22Rv1 (cell line): ENCODE data around the gene ARF3.
"Not testable (repeated sequence)": the region's sequence is repeated elsewhere in the genome, so short reads cannot be mapped to it uniquely, and the experiment has no call there.

ENCODE experiments used
- H3K27ac ChIP-seq: fragments of 450-650 bp; 2 replicates; pipeline ENCODE4 v1.5.1; 2017
- CTCF ChIP-seq: fragments of 450-650 bp; IDR thresholded peaks from 2 replicates; pipeline ENCODE4 v1.5.1; 2017; ENCODE audit warnings: mild to moderate bottlenecking
- ZFX ChIP-seq: fragments of 450-650 bp; IDR thresholded peaks from 2 replicates; pipeline ENCODE4 v1.6.1; 2017; ENCODE audit warnings: antibody characterized with exemption, borderline replicate concordance

The ARF3 gene

GRCh38 chr12:48917857-48918537 is 39.3 kb downstream of the ARF3 start:
- no peak overlapping the region for H3K27ac ChIP-seq
- TF ChIP-seq CTCF, result no peak
- TF ChIP-seq ZFX, result no peak

DNA sequence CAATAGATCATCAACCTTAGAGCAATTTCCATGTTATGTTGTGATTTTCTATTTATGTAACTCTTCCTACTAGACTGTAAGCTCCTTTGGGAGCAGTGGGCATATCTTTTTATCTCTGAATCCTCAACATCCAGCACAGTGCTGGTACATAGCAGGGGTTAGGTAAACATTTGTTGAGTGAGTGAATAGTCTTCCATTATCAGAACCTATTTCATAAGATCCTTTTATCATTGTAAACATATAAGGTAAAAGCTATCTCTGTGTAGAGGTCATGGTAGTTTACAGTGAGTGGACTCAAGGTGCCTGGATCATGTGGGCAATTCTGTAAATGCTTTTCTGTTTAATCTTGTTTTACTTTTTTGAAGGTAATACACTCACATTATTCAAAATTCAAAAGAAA is 47.1 kb downstream of the ARF3 start:
- no peak overlapping the region for H3K27ac ChIP-seq
- no peak for TF ChIP-seq CTCF
- TF ChIP-seq ZFX, result no peak

- H3K27ac ChIP-seq, result not testable (repeated sequence)
These were observed 47.6 kb downstream of the ARF3 start for GRCh38 chr12:48909698-48910097.

- TF ChIP-seq ZFX (no peak), CTCF (no peak)
- no peak overlapping the region for H3K27ac ChIP-seq
These were observed 50.0 kb downstream of the ARF3 start for GRCh38 chr12:48907245-48907644.

- no peak overlapping the region for H3K27ac ChIP-seq
- no peak for TF ChIP-seq ZFX
- TF ChIP-seq CTCF, result peak; percentile 93
These were observed 53.3 kb downstream of the ARF3 start for GRCh38 chr12:48903982-48904411.

GRCh38 chr12:48903363-48903981 is 53.8 kb downstream of the ARF3 start:
- H3K27ac ChIP-seq, result no peak overlapping the region
- TF ChIP-seq CTCF (no peak), ZFX (no peak)

- TF ChIP-seq CTCF (no peak), ZFX (no peak)
- H3K27ac ChIP-seq, result no peak overlapping the region
These were observed 56.0 kb downstream of the ARF3 start for GRCh38 chr12:48901278-48901677.
